ENCODE measurements around the gene SOWAHB. TPM values are rescaled to one million over a fixed set of nuclear protein-coding genes. Genes with fewer than 3 reads are reported as not detected.

The SOWAHB gene, protein sequence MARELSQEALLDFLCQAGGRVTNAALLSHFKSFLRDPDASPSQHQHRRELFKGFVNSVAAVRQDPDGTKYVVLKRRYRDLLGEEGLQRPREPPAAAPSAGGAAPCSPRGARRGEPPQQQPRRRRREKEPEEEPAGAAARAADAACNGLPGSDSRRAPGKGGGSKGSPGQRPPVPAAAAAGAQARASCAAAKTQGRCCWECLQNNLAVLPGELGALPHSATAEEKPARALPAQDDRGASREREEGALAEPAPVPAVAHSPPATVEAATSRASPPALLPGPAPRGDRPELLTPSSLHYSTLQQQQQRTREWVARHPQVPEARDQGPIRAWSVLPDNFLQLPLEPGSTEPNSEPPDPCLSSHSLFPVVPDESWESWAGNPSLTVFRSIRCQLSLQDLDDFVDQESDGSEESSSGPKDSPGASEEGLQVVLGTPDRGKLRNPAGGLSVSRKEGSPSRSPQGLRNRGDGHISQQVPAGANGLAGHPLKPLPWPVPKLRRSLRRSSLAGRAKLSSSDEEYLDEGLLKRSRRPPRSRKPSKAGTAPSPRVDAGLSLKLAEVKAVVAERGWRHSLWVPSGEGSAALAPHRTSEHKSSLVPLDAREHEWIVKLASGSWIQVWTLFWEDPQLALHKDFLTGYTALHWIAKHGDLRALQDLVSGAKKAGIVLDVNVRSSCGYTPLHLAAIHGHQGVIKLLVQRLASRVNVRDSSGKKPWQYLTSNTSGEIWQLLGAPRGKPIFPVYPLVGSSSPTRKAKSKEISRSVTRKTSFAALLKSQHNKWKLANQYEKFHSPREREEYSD
- not detected in 2 replicates for polyA plus RNA-seq
- polyA minus RNA-seq, result 0.24 and 0.46 TPM in 2 replicates

DNA sequence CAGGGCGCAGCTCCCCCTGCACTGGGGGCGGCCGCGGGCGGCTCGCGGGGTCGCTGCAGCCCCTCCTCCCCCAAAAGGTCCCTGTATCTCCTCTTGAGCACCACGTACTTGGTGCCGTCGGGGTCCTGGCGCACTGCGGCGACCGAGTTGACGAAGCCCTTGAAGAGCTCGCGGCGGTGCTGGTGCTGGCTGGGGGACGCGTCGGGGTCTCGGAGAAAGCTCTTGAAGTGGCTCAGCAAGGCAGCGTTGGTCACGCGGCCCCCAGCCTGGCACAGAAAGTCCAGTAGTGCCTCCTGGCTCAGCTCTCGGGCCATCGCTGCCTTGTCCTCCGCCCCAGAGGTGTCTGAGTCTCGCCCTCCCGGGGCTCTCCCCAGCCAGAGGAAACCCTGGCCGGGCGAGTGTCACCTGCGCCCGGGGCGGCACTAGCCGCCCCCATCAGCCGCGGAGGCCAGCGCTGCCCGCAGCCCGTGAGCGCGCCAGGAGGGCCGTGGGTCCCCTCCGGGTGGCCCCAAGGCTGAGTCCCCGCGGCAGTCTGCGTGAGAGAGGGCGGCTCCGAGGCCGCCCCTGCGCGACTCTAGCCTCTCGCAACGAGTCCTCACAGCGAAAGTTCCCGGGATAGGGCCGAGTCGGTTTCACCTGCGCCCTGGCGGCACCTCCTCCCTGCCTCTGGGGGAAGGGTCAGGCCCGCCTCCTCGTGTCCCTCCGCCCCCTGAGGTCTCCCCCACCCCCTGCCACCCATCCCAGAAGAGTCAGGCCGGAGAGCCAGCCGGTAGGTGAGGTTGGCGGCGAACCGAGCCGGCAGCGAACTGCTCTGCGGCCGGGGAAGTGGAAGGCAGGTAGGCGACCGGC is at the start of gene SOWAHB:
Gene SOWAHB, minus strand, starts transcription at position 609 of the 849 bp plus-strand sequence. Its CDS starts 295 bp downstream, at position 314.
- no peak within 1 kb of the TSS for H3K27ac ChIP-seq (ENCODE audit: low read length)
- TF ChIP-seq SMC3 (conservative IDR thresholded peaks at IDR 0.05; ENCODE audit: poor library complexity) (peak; percentile 12), RAD21 (conservative IDR thresholded peaks at IDR 0.05) (no peak), TAF1 (IDR thresholded peaks at IDR 0.05; ENCODE audit: low read depth) (no peak), EP300 (conservative IDR thresholded peaks at IDR 0.05; ENCODE audit: poor library complexity, severe bottlenecking) (no peak), POLR2AphosphoS5 (IDR thresholded peaks at IDR 0.05) (no peak), MXI1 (conservative IDR thresholded peaks at IDR 0.05; ENCODE audit: poor library complexity, severe bottlenecking) (no peak), EZH2 (IDR thresholded peaks at IDR 0.05; ENCODE audit: borderline replicate concordance, insufficient read depth, low read length, poor library complexity, severe bottlenecking) (no peak)
- TF ChIP-seq, protein P1, sequence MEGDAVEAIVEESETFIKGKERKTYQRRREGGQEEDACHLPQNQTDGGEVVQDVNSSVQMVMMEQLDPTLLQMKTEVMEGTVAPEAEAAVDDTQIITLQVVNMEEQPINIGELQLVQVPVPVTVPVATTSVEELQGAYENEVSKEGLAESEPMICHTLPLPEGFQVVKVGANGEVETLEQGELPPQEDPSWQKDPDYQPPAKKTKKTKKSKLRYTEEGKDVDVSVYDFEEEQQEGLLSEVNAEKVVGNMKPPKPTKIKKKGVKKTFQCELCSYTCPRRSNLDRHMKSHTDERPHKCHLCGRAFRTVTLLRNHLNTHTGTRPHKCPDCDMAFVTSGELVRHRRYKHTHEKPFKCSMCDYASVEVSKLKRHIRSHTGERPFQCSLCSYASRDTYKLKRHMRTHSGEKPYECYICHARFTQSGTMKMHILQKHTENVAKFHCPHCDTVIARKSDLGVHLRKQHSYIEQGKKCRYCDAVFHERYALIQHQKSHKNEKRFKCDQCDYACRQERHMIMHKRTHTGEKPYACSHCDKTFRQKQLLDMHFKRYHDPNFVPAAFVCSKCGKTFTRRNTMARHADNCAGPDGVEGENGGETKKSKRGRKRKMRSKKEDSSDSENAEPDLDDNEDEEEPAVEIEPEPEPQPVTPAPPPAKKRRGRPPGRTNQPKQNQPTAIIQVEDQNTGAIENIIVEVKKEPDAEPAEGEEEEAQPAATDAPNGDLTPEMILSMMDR (IDR thresholded peaks at IDR 0.05; ENCODE audit: poor library complexity, severe bottlenecking), result no peak
- no peaks in the 10 kb centered on the region for H3K79me2 ChIP-seq (replicated peaks; ENCODE audit: insufficient read depth, low read length)
- no peak within 1 kb of the TSS for H3K4me2 ChIP-seq (ENCODE audit: low read length)
- H4K20me1 ChIP-seq (ENCODE audit: insufficient read depth), result no peaks in the 10 kb centered on the region
- peaks cover 5% of the 10 kb centered on the region for H3K9me2 ChIP-seq (ENCODE audit: insufficient read depth, low read length)
- no peaks in the 10 kb centered on the region for H3K9me3 ChIP-seq (ENCODE audit: low read length)
- H3F3A ChIP-seq (ENCODE audit: insufficient read depth, low read length, poor library complexity, severe bottlenecking), result no peaks in the 10 kb centered on the region
- no peaks in the 10 kb centered on the region for H3K36me3 ChIP-seq (ENCODE audit: insufficient read depth, low read length)
- H2AFZ ChIP-seq (ENCODE audit: low read depth, low read length), result peak within 1 kb of the TSS; percentile 47
- peak within 1 kb of the TSS; percentile 89 for H3K4me3 ChIP-seq (ENCODE audit: low read length)
- H3K9ac ChIP-seq (ENCODE audit: low read length), result peak within 1 kb of the TSS; percentile 66
- peaks cover 54% of the 10 kb centered on the region for H3K27me3 ChIP-seq (ENCODE audit: insufficient read depth, low read depth, low read length)

- Histone ChIP-seq H3K27me3 (ENCODE audit: insufficient read depth, low read depth, low read length) (no peaks in the 10 kb centered on the region), H3K27ac (ENCODE audit: low read length) (no peak overlapping the region), H3K9me2 (ENCODE audit: insufficient read depth, low read length) (no peaks in the 10 kb centered on the region), H3K4me3 (ENCODE audit: low read length) (peak overlapping the region; percentile 96), H3F3A (ENCODE audit: insufficient read depth, low read length, poor library complexity, severe bottlenecking) (peaks cover 3% of the 10 kb centered on the region), H2AFZ (ENCODE audit: low read depth, low read length) (no peak overlapping the region), H3K4me2 (ENCODE audit: low read length) (no peak overlapping the region), H3K9me3 (ENCODE audit: low read length) (no peaks in the 10 kb centered on the region), H3K79me2 (replicated peaks; ENCODE audit: insufficient read depth, low read length) (peaks cover 23% of the 10 kb centered on the region), H4K20me1 (ENCODE audit: insufficient read depth) (no peaks in the 10 kb centered on the region), H3K9ac (ENCODE audit: low read length) (no peak overlapping the region), H3K36me3 (ENCODE audit: insufficient read depth, low read length) (no peaks in the 10 kb centered on the region)
- TF ChIP-seq POLR2AphosphoS5 (IDR thresholded peaks at IDR 0.05), result no peak
- TF ChIP-seq MXI1 (conservative IDR thresholded peaks at IDR 0.05; ENCODE audit: poor library complexity, severe bottlenecking), result no peak
- TF ChIP-seq EP300 (conservative IDR thresholded peaks at IDR 0.05; ENCODE audit: poor library complexity, severe bottlenecking), result no peak
- TF ChIP-seq, protein P2, sequence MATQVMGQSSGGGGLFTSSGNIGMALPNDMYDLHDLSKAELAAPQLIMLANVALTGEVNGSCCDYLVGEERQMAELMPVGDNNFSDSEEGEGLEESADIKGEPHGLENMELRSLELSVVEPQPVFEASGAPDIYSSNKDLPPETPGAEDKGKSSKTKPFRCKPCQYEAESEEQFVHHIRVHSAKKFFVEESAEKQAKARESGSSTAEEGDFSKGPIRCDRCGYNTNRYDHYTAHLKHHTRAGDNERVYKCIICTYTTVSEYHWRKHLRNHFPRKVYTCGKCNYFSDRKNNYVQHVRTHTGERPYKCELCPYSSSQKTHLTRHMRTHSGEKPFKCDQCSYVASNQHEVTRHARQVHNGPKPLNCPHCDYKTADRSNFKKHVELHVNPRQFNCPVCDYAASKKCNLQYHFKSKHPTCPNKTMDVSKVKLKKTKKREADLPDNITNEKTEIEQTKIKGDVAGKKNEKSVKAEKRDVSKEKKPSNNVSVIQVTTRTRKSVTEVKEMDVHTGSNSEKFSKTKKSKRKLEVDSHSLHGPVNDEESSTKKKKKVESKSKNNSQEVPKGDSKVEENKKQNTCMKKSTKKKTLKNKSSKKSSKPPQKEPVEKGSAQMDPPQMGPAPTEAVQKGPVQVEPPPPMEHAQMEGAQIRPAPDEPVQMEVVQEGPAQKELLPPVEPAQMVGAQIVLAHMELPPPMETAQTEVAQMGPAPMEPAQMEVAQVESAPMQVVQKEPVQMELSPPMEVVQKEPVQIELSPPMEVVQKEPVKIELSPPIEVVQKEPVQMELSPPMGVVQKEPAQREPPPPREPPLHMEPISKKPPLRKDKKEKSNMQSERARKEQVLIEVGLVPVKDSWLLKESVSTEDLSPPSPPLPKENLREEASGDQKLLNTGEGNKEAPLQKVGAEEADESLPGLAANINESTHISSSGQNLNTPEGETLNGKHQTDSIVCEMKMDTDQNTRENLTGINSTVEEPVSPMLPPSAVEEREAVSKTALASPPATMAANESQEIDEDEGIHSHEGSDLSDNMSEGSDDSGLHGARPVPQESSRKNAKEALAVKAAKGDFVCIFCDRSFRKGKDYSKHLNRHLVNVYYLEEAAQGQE (IDR thresholded peaks at IDR 0.05; ENCODE audit: borderline replicate concordance), result no peak
- no peak for TF ChIP-seq SMC3 (conservative IDR thresholded peaks at IDR 0.05; ENCODE audit: poor library complexity)
- no peak for TF ChIP-seq RAD21 (conservative IDR thresholded peaks at IDR 0.05)
- TF ChIP-seq EZH2 (IDR thresholded peaks at IDR 0.05; ENCODE audit: borderline replicate concordance, insufficient read depth, low read length, poor library complexity, severe bottlenecking), result no peak
- TF ChIP-seq, protein P1 (IDR thresholded peaks at IDR 0.05; ENCODE audit: poor library complexity, severe bottlenecking), result no peak
- no peak for TF ChIP-seq TAF1 (IDR thresholded peaks at IDR 0.05; ENCODE audit: low read depth)
Measured at GRCh38 chr4:76947369-76947768, 49.4 kb upstream of the SOWAHB start.
